Measurements from ENCODE around the gene BTRC. TPM values are rescaled to one million over a fixed set of nuclear protein-coding genes. Genes with fewer than 3 reads are reported as not detected.

BTRC gene
- total RNA-seq, 1 donor from 2014 or later: 29.9 TPM

- no peak for DNase-seq
Measured at GRCh38 chr10:101569622-101570427, 215.9 kb downstream of the BTRC start.

- DNase-seq: peak; percentile 51
Measured at GRCh38 chr10:101570428-101571270, 216.7 kb downstream of the BTRC start.

DNA sequence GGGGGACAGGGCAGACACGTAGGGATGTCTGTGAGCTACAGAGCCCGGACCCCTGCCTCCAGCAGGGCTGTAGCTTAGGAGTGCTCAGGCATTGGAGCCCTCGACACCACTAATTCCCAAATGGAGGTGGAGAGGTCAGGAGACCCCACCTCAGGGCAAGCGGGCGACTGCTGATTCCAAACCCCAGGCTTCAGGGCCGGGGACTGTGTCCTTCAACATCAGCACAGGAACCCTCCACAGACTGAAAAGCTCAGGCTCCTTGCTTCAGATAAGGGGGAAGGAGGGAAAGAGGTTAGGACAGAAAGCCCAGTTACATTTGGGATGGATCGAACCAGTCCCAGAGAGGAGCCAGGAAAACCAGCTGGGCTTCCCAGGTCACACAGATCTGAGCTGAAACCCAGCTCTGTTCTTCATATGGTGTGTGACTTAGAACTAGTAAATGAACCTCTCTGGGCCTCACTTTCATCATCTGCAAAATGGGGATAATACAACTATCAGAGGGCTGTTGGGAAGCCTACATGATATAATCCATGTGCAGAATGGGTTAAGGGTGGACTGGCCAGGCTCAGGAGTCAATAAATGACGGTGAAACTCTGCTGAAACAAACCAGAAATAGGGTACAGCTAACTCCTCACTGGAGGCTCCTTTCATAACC, 217.4 kb downstream of the BTRC start:
- no peak for DNase-seq

DNA sequence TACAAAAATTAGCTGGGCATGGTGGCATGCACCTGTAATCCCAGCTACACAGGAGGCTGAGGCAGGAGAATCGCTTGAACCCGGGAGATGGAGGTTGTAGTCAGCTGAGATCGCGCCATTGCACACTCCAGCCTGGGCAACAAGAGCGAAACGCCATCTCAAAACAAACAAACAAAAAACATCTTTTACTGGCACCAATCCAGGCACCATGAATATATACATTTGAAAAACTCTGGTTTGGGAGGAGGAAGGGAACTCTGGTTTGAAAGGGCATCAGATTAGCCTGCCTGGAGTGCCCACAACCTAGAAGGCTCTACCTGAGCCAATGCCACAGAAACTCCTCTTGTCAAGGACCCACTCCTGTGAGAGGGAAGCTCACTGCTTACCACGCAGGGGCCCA, 218.2 kb downstream of the BTRC start:
- DNase-seq: no peak

DNA sequence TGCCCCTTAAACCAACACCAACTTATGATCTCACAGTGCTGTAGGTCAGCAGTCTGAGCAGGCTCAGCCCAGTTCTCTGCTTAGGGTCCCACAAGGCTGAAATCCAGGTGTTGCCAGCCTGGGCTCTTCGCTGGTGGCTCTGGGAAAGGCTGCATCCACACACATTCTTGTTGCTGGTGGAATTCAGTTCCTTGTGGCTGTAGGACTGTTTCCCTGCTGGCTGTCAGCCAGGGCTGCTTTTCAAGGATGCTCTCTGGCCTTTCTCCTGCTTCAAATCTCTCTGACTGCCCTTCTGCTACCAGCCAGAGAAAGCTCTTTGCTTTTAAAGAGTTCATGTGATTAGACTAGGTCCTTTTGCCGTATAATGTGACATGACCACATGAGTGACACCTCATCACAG, 218.8 kb downstream of the BTRC start:
- no peak for DNase-seq

DNA sequence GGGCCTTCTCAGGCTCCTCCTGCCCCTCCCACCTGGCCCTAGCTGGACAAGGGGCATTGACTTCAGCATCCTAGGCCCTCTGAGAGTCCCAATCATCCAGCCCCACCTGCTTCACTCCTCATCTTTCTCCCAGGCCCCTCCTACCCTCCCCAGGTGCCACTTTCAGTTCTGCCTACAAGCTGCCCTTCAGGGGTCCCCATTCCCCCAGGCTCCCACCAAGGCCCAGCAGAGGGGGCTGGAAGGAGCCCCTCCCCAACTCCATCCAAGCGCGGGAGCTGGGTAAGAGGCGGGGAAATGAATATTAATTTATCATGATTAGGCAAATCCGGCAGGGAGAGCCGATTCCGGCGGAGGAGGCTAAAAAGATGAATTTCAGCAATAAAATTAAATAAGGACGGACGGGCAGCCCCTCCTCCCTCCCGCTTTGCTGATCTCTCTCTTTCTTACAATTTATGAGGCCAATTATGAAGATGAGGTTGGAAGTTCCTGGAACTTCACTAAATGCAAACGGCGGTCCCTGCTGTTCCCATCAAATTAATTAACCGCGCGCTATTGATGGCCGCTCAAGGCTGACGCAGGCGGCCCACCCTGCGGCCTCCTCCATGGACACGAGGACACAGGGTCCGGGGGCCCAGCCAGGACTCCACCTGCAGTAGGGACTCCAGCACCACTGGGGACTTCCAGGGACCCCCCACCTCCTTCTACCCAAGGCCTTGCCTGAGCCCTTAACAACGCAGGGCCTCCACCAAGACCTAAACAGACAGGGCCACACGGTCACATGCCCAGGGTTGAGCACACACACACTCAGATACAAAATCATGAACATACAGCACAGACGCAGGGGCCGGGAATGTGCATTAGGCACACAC, 220.2 kb downstream of the BTRC start:
- no peak for DNase-seq

DNA sequence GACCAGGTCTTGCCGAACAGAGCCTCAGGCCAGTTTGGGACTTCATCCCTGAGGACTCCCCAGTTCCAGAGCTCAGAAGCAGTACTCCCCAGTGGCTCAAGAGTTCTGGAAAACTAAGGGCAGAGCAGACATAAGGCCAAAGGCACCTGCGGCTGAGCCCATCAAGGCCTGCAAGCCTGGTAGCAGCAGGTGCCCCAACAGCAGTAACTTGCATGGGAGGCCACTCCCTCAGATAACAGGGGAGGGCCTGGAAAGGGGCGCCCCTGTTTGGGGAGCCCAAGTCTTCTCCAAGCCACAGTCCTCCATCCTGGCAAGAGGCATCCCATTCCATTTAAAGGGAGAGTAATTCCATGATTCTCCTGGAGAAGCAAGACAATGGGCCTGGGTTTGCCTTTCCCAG, 221.1 kb downstream of the BTRC start:
- DNase-seq: no peak

DNA sequence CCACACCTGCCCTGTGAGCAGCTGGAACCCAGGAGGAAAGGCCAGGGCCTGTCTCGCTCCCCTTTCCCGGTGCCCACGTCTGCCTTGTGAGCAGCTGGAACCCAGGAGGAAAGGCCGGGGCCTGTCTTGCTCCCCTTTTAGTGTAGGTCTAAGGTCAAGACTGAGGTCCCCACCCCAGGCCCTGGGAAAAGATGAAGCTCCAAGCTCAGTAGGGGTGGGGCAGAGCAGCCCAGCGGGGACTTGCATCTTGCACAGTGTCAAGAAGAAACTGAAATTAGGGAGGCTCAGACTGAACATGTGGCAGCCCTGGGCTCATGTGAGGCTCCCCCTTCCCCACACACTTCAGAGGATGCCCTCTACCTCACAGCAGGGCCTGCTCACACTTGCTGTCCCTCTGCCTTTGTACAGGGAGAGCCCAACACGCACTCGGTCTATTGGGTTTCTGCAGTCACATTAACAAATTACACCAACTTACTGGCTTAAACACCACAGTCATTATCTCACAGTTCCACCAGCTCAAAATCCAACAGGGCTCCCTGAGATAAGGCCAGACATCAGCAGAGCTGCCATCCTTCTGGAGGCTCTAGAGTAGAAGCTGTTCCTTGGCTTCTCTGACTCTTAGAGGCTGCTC, 221.7 kb downstream of the BTRC start:
- DNase-seq: no peak

DNA sequence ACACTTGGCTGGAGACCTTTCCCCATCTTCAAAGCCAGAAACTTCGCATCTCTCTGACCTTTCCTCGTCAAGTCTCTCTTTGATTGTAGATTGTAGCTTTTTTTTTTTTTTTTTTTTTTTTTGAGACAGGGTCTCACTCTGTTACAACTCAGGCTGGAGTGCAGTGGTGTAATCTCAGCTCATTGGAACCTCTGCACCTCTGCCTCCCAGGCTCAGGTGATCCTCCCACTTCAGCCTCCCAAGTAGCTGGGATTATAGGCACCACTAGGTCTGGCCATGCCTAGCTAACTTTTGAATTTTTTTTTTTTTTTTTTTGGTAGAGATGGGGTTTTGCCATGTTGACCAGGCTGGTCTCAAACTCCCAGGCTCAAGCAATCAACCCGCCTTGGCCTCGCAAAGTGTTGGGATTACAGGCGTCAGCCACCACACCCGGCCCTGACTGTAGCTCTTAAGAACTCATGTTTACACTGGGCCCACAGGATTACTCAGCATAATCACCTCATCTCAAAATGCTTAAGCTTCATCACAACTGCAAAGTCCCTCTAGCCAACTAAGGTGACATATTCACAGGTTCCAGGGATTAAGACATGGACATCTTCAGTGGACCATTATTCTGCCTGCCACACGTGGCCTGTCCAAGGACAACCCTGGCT, 222.4 kb downstream of the BTRC start:
- no peak for DNase-seq

GRCh38 chr10:101577121-101577871, 223.3 kb downstream of the BTRC start:
- no peak for DNase-seq

DNA sequence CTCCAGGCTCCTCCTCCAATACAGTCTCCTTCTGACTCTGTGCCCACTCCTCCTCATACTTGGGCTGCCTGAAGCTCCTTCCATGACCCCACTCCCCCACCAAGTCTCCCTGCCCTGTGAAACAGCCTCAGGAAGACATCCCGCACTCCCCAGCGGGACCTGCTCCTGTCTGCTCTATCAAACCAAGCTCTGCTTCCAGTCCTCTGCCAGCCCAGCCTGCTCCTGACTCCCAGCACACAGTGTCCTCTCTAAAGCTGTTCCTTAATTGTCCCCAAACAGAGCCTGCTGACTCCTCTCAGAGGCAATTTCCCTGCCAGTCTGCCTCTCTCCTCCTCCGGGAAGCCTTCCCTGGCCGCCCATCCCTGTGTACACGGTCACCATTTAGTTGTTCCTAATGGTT, 224.2 kb downstream of the BTRC start:
- DNase-seq: no peak

DNA sequence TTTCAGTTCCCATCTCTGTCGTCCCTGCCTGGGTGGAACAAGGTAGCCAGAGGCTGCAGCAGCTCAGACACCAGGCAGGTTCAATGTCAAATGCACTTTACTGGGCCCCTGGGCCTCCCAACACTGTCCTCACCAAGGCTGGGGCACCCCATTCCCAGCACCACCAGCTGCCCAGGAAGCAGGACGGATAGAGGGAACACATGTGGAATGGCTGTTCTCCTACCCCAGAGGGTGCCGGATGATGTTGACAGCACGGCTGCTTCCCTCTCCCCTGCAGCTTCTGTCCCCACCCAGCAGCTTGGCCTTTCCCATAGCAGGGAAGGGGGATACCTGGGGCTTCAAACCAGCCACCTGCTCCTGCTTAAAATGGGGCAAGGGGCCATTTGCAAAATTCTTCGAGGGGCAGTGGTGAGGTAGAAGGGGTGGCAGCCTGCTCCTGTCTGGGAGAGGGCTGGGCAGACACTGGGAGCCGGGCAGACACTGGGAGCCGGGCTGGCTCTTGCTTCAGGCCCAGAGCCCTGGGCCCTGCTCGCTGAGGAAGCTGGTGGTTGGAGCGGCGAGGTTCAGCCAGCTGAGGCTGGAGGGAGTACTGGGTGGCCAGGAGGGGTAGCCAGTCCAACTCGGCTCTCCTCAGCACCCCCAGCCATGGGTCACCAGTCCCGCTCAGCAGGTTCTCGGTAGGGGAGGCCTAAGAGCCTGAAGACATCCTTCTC, 225.0 kb downstream of the BTRC start:
- no peak for DNase-seq

GRCh38 chr10:101579516-101579870, 225.5 kb downstream of the BTRC start:
- no peak for DNase-seq

DNA sequence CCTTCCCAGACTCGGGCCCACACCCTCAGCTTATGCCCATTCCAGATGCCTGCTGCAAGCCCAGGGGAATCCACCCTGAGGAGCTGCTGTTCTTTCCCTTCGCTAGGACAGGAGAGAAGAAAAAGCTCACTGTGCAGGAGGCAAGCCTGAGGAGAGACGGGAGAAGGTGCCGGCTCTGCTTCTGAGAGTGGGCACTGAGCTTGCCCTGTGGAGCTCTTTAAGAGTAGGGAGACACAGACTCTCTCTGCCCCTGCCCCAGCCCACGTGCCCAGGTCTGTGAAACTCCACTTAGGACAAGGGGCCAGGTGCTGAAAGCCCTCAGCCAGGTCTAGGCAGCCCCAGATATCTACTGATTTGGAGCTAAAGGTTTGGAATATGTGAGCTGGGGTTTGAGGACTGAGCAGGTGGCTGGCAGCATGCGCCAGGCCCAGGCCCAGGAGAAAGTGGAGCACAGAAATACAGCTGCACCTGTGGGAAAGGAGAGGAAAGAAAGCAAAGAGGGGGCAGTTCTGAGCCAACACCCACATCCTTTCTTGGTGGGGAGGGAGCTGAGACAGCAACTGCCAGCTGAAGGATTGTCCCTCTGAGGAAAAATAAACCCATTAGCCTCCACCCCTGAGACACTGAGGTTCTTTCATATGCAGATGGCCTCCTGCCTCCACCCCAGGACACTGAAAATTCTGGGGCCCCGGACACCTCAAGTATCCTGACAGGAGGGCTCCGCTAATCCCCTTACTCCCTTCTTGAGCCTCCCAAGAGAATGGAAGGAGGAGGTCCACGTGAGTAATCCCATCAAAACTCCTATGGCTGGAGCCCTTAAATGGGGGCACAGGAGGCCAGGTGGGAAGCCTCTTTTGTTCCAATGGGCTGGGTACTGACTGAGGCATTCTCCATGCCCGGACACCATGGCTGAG, 226.8 kb downstream of the BTRC start:
- no peak for DNase-seq

GRCh38 chr10:101585841-101586240, 231.9 kb downstream of the BTRC start:
- DNase-seq: no peak

- DNase-seq: peak; percentile 91
Measured at GRCh38 chr10:101587725-101588653, 234.0 kb downstream of the BTRC start, which contains the start of the genes DPCD and POLL. Gene DPCD, plus strand, starts transcription at chr10:101588321. Its CDS starts 16 bp downstream, at chr10:101588337. Gene POLL, minus strand, starts transcription at chr10:101588257. Its CDS starts 897 bp downstream, at chr10:101587360.

- no peak for DNase-seq
Measured at GRCh38 chr10:101588879-101589278, 234.9 kb downstream of the BTRC start.

Measured in occipital lobe (tissue), 2 donors.